Stimulated activated CD4-positive, alpha-beta T cell treated with anti-CD3 and anti-CD28 coated beads, TNF-alpha, amount 100 ng/mL, for 48 hours (primary cell): ENCODE results near the gene MCM8.
"Not testable (repeated sequence)": the region's sequence is repeated elsewhere in the genome, so short reads cannot be mapped to it uniquely, and the experiment has no call there.

Experiments
- DNase-seq, 3 donors: peaks; one replicate each; pipeline ENCODE4 v3.0.0-alpha.2; 2020; ENCODE audit warnings: low read depth in 3 of 3

Gene MCM8

GRCh38 chr20:6006603-6006949, 56.1 kb downstream of the MCM8 start:
- no peak for DNase-seq

DNA sequence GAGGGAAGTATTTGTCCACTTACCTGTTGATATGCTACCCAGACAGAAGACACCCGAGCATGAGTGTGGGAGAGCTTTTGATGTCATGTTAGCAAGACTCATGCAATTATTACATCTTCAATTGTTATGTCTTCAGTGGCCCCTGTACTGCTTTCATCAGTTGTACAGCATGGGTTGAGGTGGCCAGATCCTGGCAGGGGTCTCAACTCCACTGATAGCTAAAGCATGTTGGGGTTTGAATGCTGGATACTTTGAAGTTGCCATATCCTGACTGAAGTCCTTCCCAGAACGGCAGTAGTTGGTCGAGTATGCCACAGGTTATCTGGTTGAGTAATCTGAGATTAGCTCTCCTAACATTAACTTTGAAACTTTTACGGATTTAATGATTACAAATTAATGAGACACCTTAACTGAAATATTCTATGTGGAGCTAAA, 56.7 kb downstream of the MCM8 start:
- no peak for DNase-seq

GRCh38 chr20:6007529-6008103, 57.2 kb downstream of the MCM8 start:
- no peak for DNase-seq

GRCh38 chr20:6008254-6008653, 57.8 kb downstream of the MCM8 start:
- DNase-seq, result no peak

GRCh38 chr20:6012179-6012578, 61.7 kb downstream of the MCM8 start:
- no peak for DNase-seq

GRCh38 chr20:6014017-6014416, 63.6 kb downstream of the MCM8 start:
- DNase-seq, result no peak

DNA sequence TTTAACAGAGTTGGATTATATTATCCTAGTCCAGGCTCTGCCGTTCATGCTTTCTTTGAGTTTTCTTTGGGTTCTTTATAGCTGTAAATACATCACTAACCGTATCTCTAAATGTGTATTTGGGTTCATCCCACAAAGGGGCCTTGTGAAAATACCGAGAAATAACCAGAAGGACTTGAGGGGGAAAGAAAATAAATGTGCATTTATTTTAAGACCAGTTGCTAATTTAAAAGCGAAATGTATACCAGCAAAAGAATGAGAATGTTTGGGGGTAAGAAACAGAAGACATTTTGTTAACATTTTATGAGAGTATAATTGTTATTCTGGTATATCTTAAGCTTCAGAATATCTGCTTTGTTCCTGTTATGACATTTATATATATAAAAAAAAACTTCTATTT, 64.5 kb downstream of the MCM8 start:
- DNase-seq, result no peak

GRCh38 chr20:6017467-6017866, 67.0 kb downstream of the MCM8 start:
- no peak for DNase-seq

DNA sequence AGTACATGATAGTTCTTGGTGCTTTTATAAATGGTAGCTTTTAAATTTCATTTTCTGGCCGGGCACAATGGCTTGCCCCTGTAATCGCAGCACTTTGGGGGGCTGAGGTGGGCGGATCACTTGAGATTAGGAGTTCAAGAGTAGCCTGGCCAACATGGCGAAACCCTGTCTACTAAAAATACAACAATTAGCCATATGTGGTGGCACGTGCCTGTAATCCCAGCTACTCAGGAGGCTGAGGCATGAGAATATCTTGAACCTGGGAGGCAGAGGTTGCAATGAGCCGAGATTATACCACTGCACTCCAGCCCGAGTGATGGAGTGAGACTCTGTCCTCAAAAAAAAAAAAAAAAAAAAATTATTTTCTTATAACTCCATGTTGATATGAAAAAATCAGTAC, 67.4 kb downstream of the MCM8 start:
- no peak for DNase-seq

GRCh38 chr20:6024768-6025167, 74.3 kb downstream of the MCM8 start:
- no peak for DNase-seq

DNA sequence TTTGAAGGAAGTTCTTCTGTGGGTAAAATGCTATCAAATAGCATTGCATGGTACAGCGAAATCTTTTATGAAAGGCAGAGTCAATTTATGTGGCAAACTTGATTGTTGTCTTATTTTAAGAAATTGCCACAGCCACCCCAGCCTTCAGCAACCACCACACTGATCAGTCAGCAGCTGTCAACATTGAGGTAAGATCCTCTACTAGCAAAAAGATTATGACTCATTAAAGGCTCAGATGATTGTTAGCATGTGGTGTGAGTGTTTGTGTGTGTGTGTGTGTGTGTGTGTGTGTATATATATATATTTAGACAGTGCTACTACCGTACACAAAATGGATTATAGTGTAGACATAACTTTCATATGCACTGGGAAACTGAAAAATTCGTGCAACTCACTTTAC, 75.6 kb downstream of the MCM8 start:
- no peak for DNase-seq

DNA sequence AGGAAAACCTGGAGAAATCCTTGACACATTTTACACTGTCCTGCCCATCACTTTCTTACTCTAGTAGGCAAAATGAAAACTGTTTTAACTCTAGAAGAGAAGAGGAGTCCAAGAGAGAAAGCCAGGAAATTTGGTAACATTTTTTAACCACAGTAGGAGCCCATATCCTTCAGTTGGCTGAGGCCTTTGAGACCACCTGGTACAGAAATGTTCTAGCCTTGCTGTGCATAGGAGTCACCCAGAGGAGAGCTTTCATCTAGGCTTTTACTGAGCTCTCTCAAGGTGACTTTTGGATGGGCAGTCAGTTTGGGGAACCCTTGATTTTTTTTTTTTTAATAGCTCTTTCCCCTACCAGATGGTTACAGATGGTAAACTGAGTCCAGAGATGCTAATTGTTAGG, 78.4 kb downstream of the MCM8 start:
- no peak for DNase-seq

- no peak for DNase-seq
These were observed 79.1 kb downstream of the MCM8 start for GRCh38 chr20:6029538-6029937.

- no peak for DNase-seq
These were observed 80.1 kb downstream of the MCM8 start for GRCh38 chr20:6030453-6031080.

GRCh38 chr20:6032907-6033306, 82.5 kb downstream of the MCM8 start:
- not testable (repeated sequence) for DNase-seq

GRCh38 chr20:6034134-6034969, 83.9 kb downstream of the MCM8 start:
- DNase-seq, result no peak

- no peak for DNase-seq
These were observed 85.8 kb downstream of the MCM8 start for GRCh38 chr20:6036213-6036612.

DNA sequence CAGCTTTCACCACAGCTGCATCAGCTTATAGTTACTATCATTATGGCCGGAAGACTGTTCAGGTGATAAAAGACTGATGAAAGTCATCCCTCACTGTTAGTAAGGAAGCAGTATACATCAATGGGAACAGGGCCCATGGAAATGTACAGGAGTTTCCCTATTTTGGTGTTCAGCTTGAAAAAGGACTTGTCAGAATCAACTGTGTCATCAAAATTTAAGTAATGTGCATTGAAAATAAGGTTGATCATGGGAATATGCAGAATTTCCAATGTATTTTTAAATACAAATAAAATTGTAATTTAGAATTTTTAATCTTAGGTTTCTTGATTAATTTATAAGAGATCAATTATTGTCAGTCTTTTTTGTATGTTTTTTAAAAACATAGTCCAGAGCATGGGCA, 86.6 kb downstream of the MCM8 start:
- DNase-seq, result no peak

DNA sequence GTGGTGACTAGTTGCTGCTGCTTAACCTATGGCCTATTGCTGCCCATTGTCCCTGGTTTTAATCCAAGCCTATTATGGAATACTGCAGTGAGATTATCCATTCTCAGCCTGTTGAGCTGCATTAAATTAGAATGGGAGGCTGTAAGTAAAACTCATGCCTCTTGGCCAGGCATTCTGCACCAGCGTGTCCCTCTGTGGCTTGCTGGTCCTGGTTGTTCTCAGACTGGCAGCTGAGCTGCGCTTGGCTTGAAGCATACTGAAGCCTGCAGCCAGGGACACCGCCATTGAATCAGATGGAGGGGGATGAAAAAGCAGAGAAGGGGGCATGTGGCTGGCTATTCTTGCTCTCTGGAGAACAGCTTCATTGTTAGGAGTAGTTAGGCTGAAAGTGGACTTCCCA, 87.8 kb downstream of the MCM8 start:
- DNase-seq, result no peak

DNA sequence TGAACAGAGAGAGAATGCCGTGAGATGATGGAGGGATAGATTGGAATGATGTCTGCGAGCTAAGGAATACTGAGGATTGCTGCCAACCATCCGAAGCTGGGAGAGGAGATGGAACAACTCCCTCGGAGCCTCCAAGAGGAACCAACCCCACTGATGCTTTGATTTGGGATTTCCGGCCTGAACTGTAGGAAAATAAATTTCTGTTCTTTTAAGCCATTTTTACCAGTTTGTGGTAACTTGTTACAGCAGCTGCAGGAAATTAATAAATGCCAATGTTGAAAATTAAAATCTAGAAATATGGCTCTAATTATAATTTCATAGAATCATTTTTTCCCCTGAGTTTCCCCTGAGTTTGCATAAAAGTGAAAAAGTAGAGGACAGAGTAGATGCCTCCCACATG, 89.3 kb downstream of the MCM8 start:
- DNase-seq, result no peak

GRCh38 chr20:6040540-6040939, 90.1 kb downstream of the MCM8 start:
- no peak for DNase-seq

- no peak for DNase-seq
These were observed 90.7 kb downstream of the MCM8 start for GRCh38 chr20:6040958-6041807.
